NCI-H446 treated with DMSO at 0.1 percent for 48 hours (cell line): ENCODE results near the gene SH3RF3.

Source experiments
- DNase-seq: peaks from one replicate; lab custom pipeline; 2025; lab: John Stamatoyannopoulos, UW

The SH3RF3 gene

DNA sequence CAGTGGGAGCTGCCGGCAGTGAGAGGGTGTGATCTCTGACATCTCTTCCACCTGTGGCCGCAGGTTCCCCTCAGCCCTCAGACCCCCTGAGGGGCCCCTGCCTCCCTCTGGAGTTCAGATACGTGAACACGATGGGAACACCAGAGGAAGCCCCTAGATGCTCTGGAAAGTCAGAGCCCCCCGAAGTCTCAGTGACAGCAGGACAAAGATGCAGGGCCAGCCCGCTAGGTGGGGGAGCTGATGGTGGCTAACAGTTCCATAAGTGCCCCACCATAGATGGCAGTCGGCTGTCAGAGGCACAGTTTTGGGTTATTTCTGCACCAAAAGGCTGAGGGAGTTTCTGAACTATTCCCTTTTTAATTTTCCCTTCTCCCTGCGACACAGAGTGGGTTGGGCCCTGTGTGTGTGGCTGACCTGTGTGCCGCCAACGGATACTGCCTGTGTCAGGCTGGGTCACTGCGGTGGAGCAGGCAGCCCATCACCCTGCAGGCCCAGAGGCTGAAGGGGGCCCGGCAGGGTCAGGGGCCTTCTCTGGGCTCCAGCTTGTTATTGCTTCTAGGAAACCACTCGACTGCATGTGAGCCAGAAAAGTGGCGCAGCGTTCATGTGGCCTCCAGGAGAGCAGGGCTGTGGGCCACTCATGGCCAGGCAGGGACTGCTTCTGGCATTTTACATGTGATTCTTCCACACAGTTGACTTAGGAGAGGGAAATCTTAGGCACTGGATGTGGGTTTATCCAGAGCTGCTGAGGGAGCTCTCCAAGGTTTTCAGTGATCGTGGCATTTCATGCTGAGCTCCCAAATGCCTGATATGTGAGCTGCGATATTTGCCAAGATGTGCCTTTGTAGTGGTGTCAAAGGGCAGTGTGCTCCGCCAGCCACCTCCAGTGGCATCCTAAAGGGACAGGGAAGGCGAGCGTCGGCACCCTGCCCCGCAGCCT is 225.1 kb downstream of the SH3RF3 start:
- DNase-seq = no peak

DNA sequence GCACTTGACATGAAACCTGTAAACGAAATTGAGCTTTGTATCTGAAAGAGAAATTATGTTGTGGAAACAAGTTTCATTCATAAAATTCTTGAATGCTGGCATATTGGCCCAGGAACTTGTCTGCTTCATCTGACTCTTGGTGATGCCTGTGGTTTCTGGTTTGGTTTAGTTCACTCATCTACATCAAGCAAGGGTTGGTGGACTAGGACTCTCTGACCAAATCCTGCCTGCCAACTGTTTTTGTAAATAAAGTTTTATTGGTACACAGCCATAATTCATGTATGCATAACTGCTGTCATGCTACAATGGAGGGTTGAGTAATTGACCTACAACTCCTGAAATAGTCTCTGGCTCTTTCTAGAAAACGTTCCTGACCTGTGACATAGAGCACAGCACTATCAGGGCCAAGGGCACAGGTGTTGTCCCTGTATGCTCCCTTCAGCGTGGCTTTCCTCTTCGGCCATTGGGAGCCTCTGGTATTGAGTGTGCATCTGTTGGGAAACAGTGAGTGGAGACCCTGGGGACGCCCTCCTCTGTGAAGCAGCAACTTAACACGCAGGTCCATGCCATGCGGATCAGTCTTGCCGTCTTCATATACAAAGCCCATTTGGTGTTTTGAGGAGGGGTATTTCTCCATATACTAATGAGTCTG is 226.3 kb downstream of the SH3RF3 start:
- DNase-seq = no peak

DNA sequence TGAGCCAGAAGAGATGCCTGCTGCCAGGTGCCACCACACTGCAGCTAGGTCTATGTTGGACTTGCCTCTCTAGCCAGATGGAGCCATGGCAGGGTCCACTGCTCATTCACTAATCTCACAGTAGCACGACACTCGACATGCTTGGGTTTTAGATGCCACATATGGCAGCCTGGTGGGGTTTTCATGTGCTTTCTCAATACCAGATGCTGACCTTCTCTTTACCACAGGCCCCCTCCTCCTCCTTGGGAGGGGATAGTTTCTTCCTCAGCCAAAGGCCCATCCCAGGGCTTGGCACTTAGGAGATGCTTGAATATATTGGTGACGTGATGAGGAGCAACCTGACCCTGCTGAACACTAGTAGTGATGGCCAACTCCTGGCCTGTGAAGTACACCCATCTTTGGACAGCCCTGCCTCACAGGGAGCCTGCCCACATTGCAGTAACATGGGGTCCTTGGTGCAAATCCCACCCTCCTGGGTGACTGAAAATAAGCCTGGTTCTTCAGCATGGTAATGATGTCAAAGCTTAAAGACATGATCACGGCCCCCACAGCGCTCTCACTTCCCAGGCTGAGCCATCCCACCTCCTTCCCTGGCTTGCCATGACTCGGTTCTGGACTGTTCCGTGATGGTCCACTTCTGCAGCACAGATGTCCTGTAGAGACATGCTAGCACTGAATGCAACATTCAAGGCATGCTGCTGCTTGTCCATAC is 227.5 kb downstream of the SH3RF3 start:
- no peak for DNase-seq

DNA sequence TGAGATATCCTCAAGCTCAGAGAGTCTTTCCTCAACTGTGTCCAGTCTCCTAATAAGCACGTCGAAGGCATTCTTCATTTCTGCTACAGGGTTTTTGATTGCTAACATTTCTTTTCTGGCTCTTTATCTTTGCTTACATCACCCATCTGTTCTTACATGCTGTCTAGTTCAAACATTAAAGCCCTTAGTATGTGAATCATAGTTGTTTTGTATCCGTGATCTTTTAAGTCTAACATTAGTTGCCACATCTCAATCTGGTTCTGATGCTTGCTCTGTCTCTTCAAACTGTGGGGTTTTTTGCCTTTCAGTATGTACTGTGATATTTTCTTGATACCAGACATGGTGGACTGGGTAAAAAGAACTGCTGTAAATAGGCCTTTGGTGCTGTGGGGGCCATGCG is 235.2 kb downstream of the SH3RF3 start:
- no peak for DNase-seq

DNA sequence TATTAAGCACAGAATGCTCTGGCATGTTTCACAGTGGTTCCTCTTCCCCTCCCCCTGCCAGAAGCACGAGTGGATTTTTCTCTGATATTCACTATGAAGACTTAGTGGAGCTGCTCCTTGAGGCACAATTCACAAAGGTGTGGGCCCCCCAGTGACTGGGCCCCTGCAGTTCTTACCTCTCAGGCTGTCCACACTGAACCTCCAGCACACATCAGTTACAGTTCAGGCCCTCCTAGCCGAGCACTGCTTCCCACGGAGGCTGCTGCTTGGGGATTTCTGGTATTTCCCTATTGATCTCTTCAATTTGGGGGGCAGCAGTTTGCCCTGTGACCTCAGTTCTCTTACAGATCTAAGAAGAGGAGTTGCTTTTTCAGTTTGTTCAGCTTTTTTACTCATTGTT is 236.1 kb downstream of the SH3RF3 start:
- no peak for DNase-seq

DNA sequence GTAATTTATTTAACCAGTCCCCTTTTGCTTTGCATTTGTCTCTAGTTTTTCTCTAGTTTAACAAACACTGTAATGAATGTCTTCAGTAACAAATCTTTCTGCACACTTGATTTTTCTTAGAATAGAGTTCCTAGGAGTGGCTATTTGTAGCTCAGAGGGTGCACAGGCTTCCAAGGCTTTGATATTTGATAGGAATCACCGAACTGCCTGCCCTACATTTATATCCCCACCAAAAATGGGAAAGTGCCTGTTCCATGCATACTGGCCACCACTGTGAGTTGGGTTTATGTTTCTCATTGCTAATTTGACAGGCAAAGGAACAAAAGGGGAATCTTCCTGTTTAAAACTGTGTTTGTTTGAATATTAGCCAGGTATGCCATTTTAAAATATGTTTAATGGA is 238.7 kb downstream of the SH3RF3 start:
- DNase-seq = no peak

DNA sequence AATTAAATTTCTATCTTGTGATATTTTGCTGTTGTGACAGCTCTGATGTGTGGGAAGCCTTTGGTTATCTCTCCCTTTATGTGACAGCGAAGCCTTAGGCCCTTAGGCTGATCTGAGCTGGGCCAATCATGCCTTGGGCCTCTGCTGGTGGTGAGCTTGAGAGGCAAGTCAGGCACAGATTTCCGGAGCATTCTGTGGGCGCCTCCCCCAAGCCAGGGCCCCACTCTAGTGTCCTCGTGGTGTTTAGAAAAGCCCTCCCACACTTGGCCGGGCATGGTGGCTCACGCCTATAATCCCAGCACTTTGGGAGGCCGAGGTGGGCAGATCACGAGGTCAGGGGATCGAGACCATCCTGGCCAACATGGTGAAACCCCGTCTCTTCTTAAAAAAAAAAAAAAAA is 239.8 kb downstream of the SH3RF3 start:
- no peak for DNase-seq

DNA sequence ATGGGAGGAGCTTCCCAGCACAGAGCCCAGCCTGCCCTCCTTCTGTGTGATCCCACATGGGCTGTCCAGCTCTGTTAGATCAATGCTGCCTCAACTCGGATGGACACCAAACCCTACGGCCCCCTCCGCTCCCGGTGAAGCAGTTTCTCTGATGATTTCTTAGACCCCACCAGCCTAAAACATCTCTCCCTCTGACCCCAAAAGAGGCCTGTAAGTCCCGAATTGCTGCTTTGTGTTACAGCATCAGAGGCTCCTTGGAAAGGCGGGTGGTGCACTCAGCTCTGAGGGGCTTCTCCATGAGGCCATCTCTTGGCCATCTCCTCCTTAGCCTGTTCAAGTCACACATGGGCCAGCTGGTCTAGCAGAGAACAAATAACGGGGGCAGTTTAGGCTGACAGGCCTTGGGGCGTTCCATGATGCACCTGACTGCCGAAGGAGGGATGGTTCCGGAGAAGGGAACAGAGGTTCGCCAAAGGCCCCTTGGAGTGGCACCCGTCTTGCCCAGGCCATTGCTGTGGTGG is 240.7 kb downstream of the SH3RF3 start:
- no peak for DNase-seq

DNA sequence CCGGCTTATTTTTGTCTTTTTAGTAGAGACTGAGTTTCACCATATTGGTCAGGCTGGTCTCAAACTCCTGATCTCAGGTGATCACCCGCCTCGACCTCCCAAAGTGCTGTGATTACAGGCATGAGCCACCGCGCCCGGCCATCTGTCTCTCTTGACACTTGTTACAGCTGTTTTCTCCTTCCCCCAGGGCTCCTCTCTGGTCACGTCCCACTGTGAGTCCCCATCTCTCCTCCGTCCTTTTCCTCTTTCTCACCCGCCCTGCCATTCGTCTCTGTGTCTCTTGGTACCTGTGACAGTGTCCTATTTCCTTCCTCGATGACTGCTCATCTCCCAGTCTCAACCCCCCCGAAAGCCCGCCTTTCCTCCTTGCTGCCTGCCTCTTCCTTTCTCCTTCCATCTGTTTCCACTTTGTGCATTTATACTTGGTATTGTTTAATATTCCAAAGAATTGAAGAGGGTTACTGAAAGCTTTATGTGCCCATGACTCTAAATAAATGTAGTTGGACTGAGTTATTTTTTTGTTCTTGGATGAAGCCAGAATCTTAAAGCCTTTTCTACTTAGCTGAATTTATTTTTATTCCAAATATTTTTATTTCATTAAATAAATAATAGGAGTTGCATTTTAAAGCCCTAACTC is 241.5 kb downstream of the SH3RF3 start:
- no peak for DNase-seq

DNA sequence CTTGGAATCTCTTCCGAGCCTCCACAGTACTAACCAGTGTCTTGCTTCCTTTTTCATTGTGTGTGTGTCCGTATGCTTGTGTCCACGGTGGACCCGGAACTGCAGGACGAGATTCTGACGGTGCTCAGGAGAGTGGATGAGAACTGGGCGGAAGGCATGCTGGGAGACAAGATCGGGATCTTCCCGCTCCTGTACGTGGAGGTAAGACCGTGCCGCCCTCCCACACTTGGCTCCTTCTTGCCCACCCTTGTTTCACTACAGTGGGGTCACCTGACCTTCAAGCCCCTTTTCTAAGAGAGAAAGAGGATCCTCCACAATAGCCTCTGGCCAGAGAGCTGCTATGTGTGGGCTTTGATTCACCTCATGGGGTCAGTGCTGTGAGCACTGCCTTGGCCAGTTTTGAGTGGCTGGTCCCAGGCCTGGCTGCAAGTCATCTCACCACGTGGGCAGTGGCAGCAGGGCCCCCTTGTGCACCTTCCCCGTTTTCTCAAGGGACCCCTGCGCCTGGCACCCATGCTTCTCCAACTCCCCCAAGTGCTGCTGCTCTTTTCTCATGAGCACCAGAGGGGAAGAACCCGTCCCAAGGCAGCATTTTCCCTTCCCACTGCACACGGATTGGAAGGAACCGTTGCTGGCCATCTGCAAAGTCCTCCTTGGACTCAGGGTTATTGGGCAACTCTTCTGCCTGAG is 242.6 kb downstream of the SH3RF3 start:
- no peak for DNase-seq

DNA sequence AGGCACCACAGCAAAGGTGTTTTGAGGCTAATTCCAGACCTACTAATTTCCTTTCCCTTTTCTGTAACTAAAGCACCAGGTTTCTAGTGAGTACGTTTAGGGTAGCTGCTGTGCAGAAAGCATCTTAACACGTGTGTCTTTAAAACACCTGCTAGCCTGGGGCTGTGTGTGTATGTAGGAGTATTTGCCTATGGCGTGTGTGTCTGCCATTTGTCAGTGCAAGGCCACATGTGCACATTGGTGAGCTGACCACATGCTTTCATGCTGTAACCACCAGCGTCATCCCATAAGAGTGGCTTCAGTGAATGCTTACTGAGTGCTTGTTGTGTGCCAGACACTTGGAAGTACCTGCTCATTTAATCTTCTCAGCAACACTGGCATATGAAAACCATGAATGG is 243.2 kb downstream of the SH3RF3 start:
- no peak for DNase-seq

DNA sequence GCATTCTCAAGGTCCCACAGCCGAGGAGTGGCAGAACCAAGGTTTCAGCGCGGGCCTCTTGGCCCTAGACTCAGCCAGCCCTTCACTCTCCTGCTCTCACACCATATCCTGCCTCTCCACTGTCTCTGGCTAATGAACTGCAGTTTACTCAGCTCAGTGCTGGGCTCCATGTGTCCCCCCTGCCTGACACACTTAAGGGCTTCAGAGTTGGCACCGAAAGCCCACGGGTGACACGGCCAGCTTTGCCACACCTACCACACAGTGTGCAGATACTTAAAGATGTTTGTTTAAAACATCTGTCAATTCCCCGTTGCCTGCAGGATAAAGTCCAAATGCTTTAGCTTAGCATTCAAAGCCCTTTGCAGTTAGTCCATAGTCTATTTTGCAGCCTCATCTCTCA is 243.6 kb downstream of the SH3RF3 start:
- no peak for DNase-seq

DNA sequence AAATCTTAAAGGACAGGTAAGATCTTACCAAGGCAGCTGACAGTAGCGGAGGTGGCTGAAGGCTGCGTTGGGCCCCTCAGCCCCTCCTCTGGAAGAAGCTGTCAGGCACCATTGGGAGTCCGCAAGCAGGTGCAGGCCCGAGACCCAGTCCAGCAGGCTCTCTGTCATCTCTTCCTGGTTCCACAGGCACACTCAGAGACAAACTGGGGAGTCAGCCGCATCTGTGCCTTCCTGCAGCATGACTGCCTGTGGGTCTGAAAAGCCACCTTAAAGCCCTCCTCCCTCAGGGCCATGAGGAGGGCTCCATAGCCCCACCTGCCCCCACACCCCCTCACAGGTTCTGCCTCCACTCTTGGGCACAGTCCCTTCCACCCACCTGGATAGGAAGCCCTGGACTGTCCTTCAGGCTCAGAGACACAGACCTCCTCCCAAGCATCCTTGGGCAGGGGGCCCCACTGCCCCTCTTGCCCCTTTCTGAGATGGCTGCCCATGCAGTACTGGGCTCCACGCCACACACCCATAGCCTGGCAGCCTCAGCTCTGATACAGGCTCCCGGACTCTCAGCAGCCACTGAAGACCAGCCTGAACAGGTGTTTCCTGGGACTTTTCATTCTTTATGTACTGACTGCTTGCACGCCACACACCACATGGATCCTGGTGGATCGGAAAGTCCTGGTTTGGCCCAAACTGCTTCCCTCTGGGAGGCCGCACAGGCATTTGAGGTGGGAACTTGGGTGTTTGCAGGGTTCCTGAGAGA is 245.0 kb downstream of the SH3RF3 start:
- no peak for DNase-seq

DNA sequence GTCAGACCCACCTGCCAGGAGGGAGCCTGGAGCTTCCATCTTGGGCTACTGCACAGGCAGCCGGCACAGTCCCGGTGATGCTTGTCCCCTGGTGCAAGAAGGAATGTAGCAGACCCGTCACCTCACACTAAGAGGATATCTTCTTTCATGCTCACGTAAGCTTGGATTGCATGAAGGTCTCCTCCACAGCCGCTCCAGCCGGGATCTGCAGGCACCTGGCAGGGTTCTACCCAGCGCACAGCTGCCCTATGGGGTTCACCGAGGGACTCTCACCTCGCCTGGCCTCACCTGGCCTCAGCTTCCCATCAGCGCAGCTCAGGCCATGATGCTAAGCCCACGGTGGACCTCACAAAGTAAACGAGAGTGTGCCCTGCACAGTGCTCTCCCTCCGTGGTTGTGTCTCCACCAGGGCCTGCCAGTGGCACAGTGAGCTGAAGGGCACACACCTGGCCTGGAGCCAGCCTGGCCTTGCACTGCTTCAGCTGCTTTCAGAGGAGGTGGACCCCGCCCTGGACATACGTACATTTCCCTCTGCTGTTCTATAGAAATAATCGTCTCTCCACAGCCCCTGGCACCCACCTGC is 245.6 kb downstream of the SH3RF3 start:
- DNase-seq = no peak

DNA sequence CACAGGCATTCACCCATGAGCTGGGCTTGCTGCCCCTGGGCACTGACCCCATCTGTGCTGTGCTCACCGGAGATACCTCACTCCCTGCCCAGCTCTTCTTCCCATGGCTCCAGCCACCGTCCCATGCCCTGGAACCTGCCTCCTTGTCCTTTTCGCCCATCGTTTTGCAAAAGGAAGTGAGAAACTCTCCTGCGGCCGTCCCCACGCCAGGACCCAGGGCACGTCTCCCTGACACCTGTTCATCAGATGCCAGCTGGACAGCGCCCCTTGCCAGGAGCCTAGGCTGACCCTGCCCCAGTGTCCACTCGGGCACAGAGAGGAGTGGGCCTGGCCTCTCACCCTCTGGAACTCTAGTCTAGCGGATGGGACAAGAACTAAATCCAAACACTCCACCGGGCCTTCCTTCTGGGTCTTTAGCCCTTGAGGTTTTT is 246.1 kb downstream of the SH3RF3 start:
- no peak for DNase-seq

DNA sequence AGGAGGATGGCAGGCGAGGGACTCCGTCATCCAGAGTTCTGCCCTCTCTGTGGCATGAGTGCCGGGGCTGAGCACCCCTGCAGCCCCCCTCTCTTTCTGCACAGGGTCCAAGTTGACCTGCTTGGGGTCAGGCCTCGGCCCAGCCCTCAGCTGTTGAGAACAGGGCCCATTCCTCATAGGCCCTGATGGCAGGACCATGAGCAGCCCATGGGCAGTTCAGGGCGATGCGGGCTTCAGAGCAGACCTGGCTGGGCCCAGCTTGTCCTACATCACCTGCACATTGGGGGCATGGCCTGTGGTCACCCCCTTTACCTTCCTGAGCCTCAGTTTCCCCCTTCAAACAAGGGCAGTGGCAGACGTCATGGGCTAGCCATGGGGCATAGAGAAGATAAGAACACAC is 246.7 kb downstream of the SH3RF3 start:
- no peak for DNase-seq

DNA sequence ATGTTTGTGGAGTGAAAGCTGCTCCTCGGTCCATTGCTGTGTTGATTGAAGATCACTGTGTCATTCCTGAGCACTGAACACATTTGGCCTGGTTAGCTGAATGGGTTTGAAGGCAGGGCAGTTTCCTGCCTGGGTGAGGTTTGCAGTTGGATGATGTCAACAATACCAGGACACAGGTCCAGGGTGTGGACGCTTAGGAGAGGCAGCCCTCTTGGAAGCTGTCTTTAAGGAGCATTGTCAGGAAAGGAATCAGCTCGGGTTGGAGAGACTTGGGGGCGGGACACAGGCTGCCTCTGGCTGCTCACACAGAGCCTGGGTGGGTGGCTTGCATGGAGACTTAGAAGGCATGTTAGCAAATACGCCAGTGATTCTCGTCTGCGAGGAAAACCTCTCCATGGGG is 247.1 kb downstream of the SH3RF3 start:
- no peak for DNase-seq

DNA sequence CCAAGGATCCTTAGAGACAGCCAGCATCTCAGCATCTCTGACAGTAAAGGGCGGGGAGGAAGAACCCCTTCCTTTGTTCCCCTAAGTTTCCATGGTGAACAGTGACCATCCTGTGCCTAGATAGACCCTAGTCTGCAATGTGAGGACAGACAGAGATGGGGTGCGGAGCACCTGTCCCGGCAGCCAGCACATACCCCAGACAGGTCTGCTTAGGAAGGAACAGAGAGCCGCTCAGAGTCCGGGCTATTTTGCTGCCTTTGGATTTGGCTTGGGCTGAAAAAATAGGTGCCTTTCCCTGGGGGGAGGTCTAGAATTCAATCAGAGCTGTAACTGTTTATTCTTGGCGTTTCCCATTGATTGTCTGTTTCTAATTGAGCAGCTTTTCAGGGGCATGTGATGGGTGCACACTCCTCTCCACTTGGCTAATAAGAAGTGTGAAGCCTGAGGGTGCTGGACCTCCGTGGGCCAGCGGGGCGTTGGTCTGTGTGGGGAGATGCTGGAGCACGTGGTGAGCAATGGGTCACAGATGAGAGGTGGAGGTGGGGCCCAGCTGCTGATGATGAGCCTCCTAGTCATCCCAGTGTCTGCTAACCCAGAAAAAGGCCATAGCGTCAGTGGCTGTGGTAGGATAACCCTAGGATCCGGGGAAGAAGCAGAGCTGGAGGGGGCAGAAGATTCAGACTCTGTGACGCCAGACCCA is 247.9 kb downstream of the SH3RF3 start:
- DNase-seq = no peak

DNA sequence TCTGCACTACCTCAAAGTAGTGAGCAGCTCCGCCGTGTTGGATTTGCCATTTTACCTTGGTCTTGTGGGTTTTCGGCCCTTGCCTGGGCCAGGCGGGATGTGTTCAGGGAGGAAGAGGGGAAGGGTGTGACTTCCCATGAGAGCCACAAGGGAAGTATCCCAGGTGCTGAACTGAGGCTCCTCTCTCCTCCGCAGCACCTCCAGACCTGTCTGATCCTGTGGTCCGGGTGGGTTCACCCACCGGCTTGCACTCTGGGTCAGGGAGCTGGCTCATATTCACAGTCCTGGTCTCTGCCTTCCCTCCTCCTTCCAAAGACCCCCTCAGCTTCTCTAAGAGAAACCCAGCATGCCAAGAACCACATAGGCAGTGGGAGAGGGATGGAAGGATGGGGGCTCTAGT is 249.0 kb downstream of the SH3RF3 start:
- no peak for DNase-seq

DNA sequence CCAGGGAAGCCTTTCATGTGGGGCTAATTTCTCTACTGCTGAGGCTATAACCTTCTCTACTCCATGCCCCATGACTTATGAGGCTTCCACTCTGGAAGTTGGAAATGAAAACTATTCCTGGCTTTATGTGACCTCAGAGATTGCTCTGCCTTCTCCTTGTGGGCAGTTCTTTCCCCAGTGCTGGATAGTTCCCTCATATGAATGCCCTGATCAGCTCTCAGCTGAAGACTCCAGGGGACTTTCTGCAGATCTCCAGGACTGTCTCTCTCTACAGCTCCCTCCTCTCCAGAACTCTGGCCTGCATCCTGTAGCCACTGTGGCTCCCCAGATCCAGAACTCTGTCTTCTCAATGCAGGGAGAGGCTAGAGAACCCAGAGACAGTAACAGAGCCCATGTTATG is 249.7 kb downstream of the SH3RF3 start:
- no peak for DNase-seq
